PC-3 (cell line): ENCODE data around the gene ADAM29. TPM values are rescaled to one million over a fixed set of nuclear protein-coding genes. Genes with fewer than 3 reads are reported as not detected.

Experiments used
- ATAC-seq: fragments of 200-7000 bp; cut with Tn5 transposase; 2 replicates; pipeline ENCODE4 v1.9.1; 2020; ENCODE audit warnings: mild to moderate bottlenecking, moderate library complexity
- BruUV-seq: library from RNA; stranded (reverse); fragments of 400-500 nt; replicated peaks from 2 replicates; lab custom pipeline; 2021; lab: Mats Ljungman, UMichigan
- CTCF ChIA-PET: fragments of 300-600 bp; sonication (Branson Sonifier 250); formaldehyde crosslinking; loops from one replicate; lab custom pipeline; 2022; ENCODE audit warnings: antibody characterized with exemption; lab: Charles Lee
- POLR2A ChIA-PET: fragments of 300-600 bp; sonication (Branson Sonifier 250); formaldehyde crosslinking; loops from one replicate; lab custom pipeline; 2022; ENCODE audit warnings: antibody characterized with exemption; ENCODE audit not compliant: unreplicated experiment; lab: Charles Lee
- DNase-seq: peaks from one replicate; pipeline ENCODE4 v3.0.0-alpha.2; 2015
- H2AFZ ChIP-seq: fragments of 300-600 bp; sonication (generic); 2 replicates; pipeline ENCODE4 v1.6.0; 2016; ENCODE audit warnings: antibody characterized with exemption, low read length
- H3F3A ChIP-seq: fragments of 300-600 bp; sonication (generic); one replicate; pipeline ENCODE4 v1.6.0; 2017; ENCODE audit warnings: antibody characterized with exemption, low read length, control low read depth, mild to moderate bottlenecking; ENCODE audit not compliant: unreplicated experiment
- H3K27ac ChIP-seq: fragments of 300-600 bp; sonication (generic); 2 replicates; pipeline ENCODE4 v1.5.1; 2016; ENCODE audit warnings: mild to moderate bottlenecking, low read length
- H3K27me3 ChIP-seq: fragments of 300-600 bp; sonication (generic); 2 replicates; pipeline ENCODE4 v1.6.1; 2016; ENCODE audit warnings: low read length, mixed read lengths
- H3K36me3 ChIP-seq: fragments of 300-600 bp; sonication (generic); 2 replicates; pipeline ENCODE4 v1.6.1; 2016; ENCODE audit warnings: low read depth, mixed run types, low read length, mixed read lengths
- H3K4me1 ChIP-seq: fragments of 300-600 bp; sonication (generic); 2 replicates; pipeline ENCODE4 v1.5.1; 2016; ENCODE audit warnings: low read length; ENCODE audit not compliant: insufficient read depth
- H3K4me2 ChIP-seq: fragments of 300-600 bp; sonication (generic); 2 replicates; pipeline ENCODE4 v1.6.0; 2016; ENCODE audit warnings: low read length
- H3K4me3 ChIP-seq: fragments of 300-600 bp; sonication (generic); 2 replicates; pipeline ENCODE4 v1.5.1; 2016; ENCODE audit warnings: mild to moderate bottlenecking, low read length, mixed read lengths
- H3K79me2 ChIP-seq: fragments of 300-600 bp; sonication (generic); 2 replicates; pipeline ENCODE4 v1.6.1; 2017; ENCODE audit warnings: low read length, mixed read lengths
- H3K9ac ChIP-seq: fragments of 300-600 bp; sonication (generic); 2 replicates; pipeline ENCODE4 v1.6.0; 2016; ENCODE audit warnings: mild to moderate bottlenecking, low read length
- H3K9me2 ChIP-seq: fragments of 300-600 bp; sonication (generic); replicated peaks from 2 replicates; pipeline ENCODE4 v1.6.1; 2016; ENCODE audit warnings: mixed run types, low read length, mixed read lengths
- H3K9me3 ChIP-seq: fragments of 300-600 bp; sonication (generic); 2 replicates; pipeline ENCODE4 v1.6.1; 2016; ENCODE audit warnings: low read length, mixed read lengths
- H4K20me1 ChIP-seq: fragments of 300-600 bp; sonication (generic); 2 replicates; pipeline ENCODE4 v1.6.1; 2016; ENCODE audit warnings: low read length, mixed read lengths
- EZH2 ChIP-seq: fragments of 300-600 bp; sonication (generic); IDR thresholded peaks from one replicate; pipeline ENCODE4 v1.6.1; 2017; ENCODE audit warnings: antibody characterized with exemption, mild to moderate bottlenecking, low read length; ENCODE audit not compliant: unreplicated experiment
- EZH2phosphoT487 ChIP-seq: fragments of 300-600 bp; sonication (generic); IDR thresholded peaks from 2 replicates; pipeline ENCODE4 v1.6.1; 2018; ENCODE audit warnings: mild to moderate bottlenecking, antibody characterized with exemption, low read length, borderline replicate concordance
- intact Hi-C: fragments of 100-400 bp; cut with micrococcal nuclease; formaldehyde crosslinking; loops from 2 replicates; pipeline ENCODE4 v1.9.0; 2023
- total RNA-seq: library from RNA; depleted of rRNA; stranded (reverse); fragments of >200 nt; gene quantifications from 2 replicates; pipeline ENCODE4 v1.2.3, GENCODE V29; 2014
- TF ChIP-seq, protein P1 (sequence below): fragments of 300-600 bp; sonication (generic); conservative IDR thresholded peaks from 2 replicates; pipeline ENCODE4 v1.5.1; 2017; ENCODE audit warnings: antibody characterized with exemption, low read depth, mild to moderate bottlenecking, low read length

ADAM29 gene
- total RNA-seq, 1 experiment from 2014 or later, result not detected

DNA sequence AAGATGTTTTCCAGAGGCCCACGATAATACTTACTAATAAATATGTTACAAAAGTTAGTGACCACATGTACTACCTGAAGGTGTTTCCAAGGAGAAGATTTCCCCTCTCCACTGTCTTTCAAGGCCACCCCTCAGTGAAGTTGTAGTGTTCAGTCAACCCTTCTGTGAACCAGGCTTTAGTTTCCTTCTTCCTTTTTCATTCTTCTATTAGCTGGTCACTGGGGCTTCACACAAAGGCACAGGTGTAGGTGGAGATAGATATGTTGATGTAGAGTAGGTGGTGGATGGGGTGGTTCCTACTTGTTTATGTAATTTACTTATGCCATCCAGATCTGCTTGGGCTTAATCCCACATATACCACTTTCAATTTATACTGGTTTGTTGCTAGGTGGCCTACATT lies 43.3 kb upstream of the ADAM29 start:
- DNase-seq (no peak), ATAC-seq (no peak)
- BruUV-seq, result no TSS peak
- ChIA-PET CTCF (no interaction called here), POLR2A (interaction anchor here (1.0 kb wide), 1 partner anchor 251 kb away, joined by 3 read pairs; no protein-coding TSS in a partner anchor)
- no peak overlapping the region for H3K9ac ChIP-seq
- no peaks in the 10 kb centered on the region for H3K27me3 ChIP-seq
- intact Hi-C loops, result loop anchor here (1.0 to 2.0 kb wide), 3 partner anchors 250 to 662 kb away; no protein-coding TSS in a partner anchor
- H3K4me2 ChIP-seq, result no peak overlapping the region
- H3K9me2 ChIP-seq, result no peaks in the 10 kb centered on the region
- H3K27ac ChIP-seq, result no peak overlapping the region
- H3K79me2 ChIP-seq, result no peaks in the 10 kb centered on the region
- no peaks in the 10 kb centered on the region for H3F3A ChIP-seq
- TF ChIP-seq EZH2 (no peak), EZH2phosphoT487 (no peak)
- TF ChIP-seq, protein P1, sequence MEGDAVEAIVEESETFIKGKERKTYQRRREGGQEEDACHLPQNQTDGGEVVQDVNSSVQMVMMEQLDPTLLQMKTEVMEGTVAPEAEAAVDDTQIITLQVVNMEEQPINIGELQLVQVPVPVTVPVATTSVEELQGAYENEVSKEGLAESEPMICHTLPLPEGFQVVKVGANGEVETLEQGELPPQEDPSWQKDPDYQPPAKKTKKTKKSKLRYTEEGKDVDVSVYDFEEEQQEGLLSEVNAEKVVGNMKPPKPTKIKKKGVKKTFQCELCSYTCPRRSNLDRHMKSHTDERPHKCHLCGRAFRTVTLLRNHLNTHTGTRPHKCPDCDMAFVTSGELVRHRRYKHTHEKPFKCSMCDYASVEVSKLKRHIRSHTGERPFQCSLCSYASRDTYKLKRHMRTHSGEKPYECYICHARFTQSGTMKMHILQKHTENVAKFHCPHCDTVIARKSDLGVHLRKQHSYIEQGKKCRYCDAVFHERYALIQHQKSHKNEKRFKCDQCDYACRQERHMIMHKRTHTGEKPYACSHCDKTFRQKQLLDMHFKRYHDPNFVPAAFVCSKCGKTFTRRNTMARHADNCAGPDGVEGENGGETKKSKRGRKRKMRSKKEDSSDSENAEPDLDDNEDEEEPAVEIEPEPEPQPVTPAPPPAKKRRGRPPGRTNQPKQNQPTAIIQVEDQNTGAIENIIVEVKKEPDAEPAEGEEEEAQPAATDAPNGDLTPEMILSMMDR, result no peak
- H3K36me3 ChIP-seq, result no peaks in the 10 kb centered on the region
- H3K4me3 ChIP-seq, result no peak overlapping the region
- H3K9me3 ChIP-seq, result no peaks in the 10 kb centered on the region
- H4K20me1 ChIP-seq, result no peaks in the 10 kb centered on the region
- H2AFZ ChIP-seq, result no peak overlapping the region
- H3K4me1 ChIP-seq, result peaks cover 10% of the 10 kb centered on the region

DNA sequence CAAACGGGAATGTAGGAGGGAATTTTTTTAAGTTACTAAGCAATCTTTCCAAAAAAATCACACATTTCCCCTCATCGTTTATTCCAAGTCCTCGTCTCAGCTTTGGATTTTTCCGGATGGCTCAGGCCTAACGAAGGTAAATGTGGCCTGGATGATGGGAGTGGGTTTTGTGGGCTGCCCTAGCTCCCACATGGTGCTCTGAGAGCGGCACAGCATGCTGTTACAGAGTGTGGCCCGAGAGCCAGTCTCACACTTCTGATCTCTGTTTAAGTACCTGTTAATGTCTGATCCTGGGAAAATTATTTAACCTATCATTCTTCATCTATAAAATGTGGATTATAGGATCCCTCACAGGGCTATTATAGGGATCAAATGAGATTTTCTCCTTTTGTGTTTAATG lies 38.2 kb upstream of the ADAM29 start:
- intact Hi-C loops, result no loop called here
- no TSS peak for BruUV-seq
- H3K4me1 ChIP-seq, result 0 out of 2 replicates have a peak, but pooled peaks cover 3% of the 10 kb centered on the region
- no peaks in the 10 kb centered on the region for H3K36me3 ChIP-seq
- no peaks in the 10 kb centered on the region for H3K27me3 ChIP-seq
- no peaks in the 10 kb centered on the region for H4K20me1 ChIP-seq
- no peak overlapping the region for H2AFZ ChIP-seq
- TF ChIP-seq, protein P1, result no peak
- TF ChIP-seq EZH2phosphoT487 (no peak), EZH2 (no peak)
- DNase-seq (no peak), ATAC-seq (no peak)
- H3K4me3 ChIP-seq, result no peak overlapping the region
- POLR2A ChIA-PET, result interaction anchor here (0.7 kb wide), 1 partner anchor 521 kb away, joined by 8 read pairs; no protein-coding TSS in a partner anchor
- no peak overlapping the region for H3K9ac ChIP-seq
- CTCF ChIA-PET, result no interaction called here
- no peaks in the 10 kb centered on the region for H3K9me2 ChIP-seq
- no peaks in the 10 kb centered on the region for H3K9me3 ChIP-seq
- no peaks in the 10 kb centered on the region for H3K79me2 ChIP-seq
- no peaks in the 10 kb centered on the region for H3F3A ChIP-seq
- H3K27ac ChIP-seq, result no peak overlapping the region
- H3K4me2 ChIP-seq, result no peak overlapping the region

DNA sequence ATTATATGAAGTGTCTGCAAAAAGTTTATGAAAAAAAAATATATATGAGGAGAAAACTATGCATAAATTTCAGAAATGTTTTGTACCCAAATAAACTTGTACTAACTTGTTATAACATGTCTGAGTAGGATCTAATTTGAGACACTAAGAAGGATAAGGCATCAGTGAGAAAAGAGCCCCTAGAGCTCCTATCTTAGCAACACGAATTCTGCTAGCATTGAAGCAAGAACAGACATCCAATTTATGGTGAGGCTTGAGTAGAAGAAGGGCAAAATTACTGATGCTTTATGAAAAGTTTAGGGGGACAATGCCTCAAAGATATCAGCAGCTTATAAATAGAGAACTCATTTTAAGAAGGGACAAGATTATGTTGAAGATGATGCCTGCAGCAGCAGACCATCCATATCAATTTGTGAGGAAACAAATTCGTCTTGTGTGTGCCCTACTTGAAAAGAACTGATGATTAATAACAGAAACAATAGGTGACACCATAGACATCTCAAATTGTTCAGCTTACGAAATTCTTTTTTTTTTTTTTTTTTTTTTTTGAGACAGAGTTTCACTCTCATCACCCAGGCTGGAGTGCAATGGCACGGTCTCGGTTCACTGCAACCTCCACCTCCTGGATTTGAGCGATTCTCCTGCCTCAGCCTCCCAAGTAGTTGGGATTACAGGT lies 35.7 kb upstream of the ADAM29 start:
- POLR2A ChIA-PET, result no interaction called here
- no peak for DNase-seq
- CTCF ChIA-PET, result no interaction called here

More for the DNA sequence above, 35.7 kb upstream of the ADAM29 start:
- Histone ChIP-seq H2AFZ (no peak overlapping the region), H3K36me3 (no peaks in the 10 kb centered on the region), H3K79me2 (no peaks in the 10 kb centered on the region), H3K4me2 (no peak overlapping the region), H3K27me3 (no peaks in the 10 kb centered on the region), H3K9ac (no peak overlapping the region), H3K4me1 (no peaks in the 10 kb centered on the region), H3F3A (no peaks in the 10 kb centered on the region), H3K9me2 (no peaks in the 10 kb centered on the region), H3K4me3 (no peak overlapping the region), H3K9me3 (no peaks in the 10 kb centered on the region), H3K27ac (no peak overlapping the region), H4K20me1 (no peaks in the 10 kb centered on the region)
- intact Hi-C loops, result no loop called here
- BruUV-seq, result no TSS peak
- TF ChIP-seq EZH2phosphoT487 (no peak), EZH2 (no peak)
- TF ChIP-seq, protein P1, result no peak
- no peak for ATAC-seq
